ENCODE measurements around the gene SLC44A3.
A peak's percentile ranks its signal among the peaks of the same experiment; 100 is the strongest.

Gene SLC44A3

DNA sequence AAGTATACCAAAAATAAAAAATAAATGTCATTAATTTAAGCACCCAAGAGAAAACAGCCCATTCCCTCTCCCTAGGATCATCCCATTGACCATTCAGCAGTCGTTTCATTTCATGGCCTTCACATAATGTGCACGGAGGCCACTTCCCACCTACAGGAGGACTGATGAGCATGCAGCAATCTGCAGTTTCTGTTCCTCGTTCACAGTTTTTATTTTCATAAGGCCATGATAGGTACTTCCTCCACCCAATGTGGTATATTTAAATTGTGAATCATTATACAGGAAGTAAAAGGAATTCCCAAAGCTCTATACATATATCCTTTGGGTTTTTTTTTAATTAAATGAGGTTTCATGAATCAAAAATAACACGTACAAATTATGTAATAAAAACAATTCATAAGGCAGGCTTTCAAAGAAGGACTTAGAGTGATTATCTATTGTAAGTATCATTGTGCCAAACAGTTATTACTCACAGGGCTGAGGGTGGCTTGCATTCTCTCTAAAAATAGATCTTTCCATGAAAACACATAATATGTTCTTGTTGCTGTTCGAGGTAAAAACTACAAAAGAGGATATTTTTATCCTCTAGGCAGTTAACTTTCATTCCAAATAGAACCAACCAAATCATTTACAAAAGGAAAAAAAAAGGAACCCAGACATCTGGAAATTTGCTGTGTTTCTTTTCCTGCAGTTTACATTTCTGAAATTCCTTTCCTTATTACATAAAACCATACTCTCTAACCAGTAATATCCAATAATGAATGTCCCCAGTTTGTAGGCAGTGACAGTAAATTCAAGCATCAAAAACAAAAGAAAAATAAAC, 27.5 kb upstream of the SLC44A3 start:
- no peaks in the 10 kb centered on the region for H3K36me3 Mint-ChIP-seq (ENCODE audit: low read depth)
- H3K27me3 Mint-ChIP-seq: no peaks in the 10 kb centered on the region
- no peak overlapping the region for H3K4me3 Mint-ChIP-seq
- H3K27ac Mint-ChIP-seq: peak overlapping the region; percentile 13
- H3K4me1 Mint-ChIP-seq (ENCODE audit: low read depth): peaks cover 34% of the 10 kb centered on the region
- intact Hi-C loops (cut with micrococcal nuclease): loop anchor here (10.0 kb wide), 2 partner anchors 58 to 178 kb away; no protein-coding TSS in a partner anchor
- no peaks in the 10 kb centered on the region for H3K9me3 Mint-ChIP-seq

DNA sequence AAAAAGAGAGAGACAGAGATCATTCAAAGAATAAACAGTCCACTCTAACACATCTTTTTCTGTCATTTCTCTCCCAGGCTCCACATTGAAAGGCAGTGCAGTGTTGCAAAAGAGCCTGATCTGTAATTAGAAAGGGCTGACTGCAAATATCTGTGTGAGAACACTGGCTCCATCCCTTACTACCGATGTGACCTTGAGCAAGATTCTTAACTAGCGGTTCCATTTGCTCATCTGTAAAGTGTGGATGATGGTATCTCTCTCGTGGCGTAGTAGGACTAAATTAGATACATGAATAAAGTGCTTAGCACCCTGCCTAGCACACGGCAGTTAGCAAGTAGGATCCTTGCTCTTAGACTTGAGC, 26.9 kb upstream of the SLC44A3 start:
- H3K27ac Mint-ChIP-seq: peak overlapping the region; percentile 13
- intact Hi-C loops (cut with micrococcal nuclease): loop anchor here (10.0 kb wide), 2 partner anchors 58 to 178 kb away; no protein-coding TSS in a partner anchor
- peaks cover 40% of the 10 kb centered on the region for H3K4me1 Mint-ChIP-seq (ENCODE audit: low read depth)
- no peaks in the 10 kb centered on the region for H3K9me3 Mint-ChIP-seq
- no peaks in the 10 kb centered on the region for H3K36me3 Mint-ChIP-seq (ENCODE audit: low read depth)
- no peaks in the 10 kb centered on the region for H3K27me3 Mint-ChIP-seq
- H3K4me3 Mint-ChIP-seq: no peak overlapping the region

DNA sequence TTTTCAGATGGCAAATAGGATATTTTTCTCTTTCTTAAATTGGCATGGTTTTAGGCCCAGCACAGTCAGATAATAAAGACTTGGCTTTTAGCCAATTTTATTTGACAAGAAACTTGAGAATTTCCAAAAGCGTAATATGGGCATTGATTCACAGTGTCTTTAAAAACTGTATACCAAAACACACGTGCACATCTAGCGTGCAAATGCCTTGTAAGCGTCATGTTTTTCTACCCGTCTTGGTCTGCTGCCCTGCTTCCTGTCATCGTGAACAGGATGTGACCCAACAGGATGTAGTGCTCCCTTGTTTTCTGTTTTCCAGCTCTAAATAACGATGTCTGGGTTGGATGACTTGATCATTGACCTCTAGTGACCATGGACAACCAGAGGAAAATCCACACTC, 24.7 kb upstream of the SLC44A3 start:
- intact Hi-C loops (cut with micrococcal nuclease): loop anchor here (10.0 kb wide), 2 partner anchors 61 to 181 kb away; no protein-coding TSS in a partner anchor

DNA sequence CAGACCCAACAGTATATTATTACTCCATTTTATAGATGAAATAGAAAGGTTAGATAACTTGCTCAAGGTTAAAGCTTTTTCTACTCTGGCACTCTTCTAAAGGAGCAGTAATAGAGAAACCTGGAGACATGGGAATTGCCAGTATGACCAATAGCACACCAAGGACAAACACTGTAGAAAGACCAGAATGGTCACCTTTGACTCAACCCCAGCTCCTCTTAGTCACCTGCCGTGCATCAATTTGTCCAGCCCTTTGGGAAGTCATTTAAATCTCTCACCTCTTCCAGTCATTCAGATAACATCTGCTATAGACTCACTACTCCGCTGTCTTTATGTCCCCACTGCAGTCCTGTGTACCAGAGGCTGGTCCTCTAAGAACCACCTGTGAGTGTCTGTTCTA, 23.9 kb upstream of the SLC44A3 start:
- H3K4me3 Mint-ChIP-seq: no peak overlapping the region
- H3K4me1 Mint-ChIP-seq (ENCODE audit: low read depth): peaks cover 50% of the 10 kb centered on the region
- H3K27ac Mint-ChIP-seq: no peak overlapping the region
- H3K27me3 Mint-ChIP-seq: no peaks in the 10 kb centered on the region
- no peaks in the 10 kb centered on the region for H3K36me3 Mint-ChIP-seq (ENCODE audit: low read depth)
- intact Hi-C loops (cut with micrococcal nuclease): loop anchor here (10.0 kb wide), 2 partner anchors 61 to 181 kb away; no protein-coding TSS in a partner anchor
- H3K9me3 Mint-ChIP-seq: no peaks in the 10 kb centered on the region

More for the DNA sequence above, 24.7 kb upstream of the SLC44A3 start:
- Mint-ChIP-seq H3K27me3 (no peaks in the 10 kb centered on the region), H3K4me3 (no peak overlapping the region), H3K36me3 (ENCODE audit: low read depth) (no peaks in the 10 kb centered on the region), H3K27ac (no peak overlapping the region), H3K9me3 (no peaks in the 10 kb centered on the region), H3K4me1 (ENCODE audit: low read depth) (peaks cover 50% of the 10 kb centered on the region)

DNA sequence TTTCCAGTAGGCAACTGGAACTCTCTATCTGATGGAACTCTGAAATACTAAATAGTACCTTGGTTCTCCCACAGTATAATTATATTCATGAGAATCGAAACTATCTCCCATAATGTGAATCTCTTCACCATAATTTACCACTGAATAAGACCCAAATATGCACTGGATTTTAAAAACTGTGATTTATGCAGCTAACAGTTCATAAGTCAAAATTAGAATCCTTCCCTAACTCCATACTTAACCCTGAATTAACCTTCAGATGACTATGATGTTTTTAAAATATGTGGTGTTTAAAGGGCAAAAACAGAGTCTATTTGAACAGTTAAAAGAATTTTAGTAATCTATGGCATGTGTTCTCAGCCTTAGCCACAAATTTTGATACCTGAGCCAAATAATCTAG, 22.9 kb upstream of the SLC44A3 start:
- H3K27me3 Mint-ChIP-seq: no peaks in the 10 kb centered on the region
- H3K4me1 Mint-ChIP-seq (ENCODE audit: low read depth): peaks cover 52% of the 10 kb centered on the region
- no peak overlapping the region for H3K4me3 Mint-ChIP-seq
- intact Hi-C loops (cut with micrococcal nuclease): loop anchor here (10.0 kb wide), 2 partner anchors 62 to 182 kb away; no protein-coding TSS in a partner anchor
- no peak overlapping the region for H3K27ac Mint-ChIP-seq
- H3K36me3 Mint-ChIP-seq (ENCODE audit: low read depth): no peaks in the 10 kb centered on the region
- H3K9me3 Mint-ChIP-seq: no peaks in the 10 kb centered on the region

DNA sequence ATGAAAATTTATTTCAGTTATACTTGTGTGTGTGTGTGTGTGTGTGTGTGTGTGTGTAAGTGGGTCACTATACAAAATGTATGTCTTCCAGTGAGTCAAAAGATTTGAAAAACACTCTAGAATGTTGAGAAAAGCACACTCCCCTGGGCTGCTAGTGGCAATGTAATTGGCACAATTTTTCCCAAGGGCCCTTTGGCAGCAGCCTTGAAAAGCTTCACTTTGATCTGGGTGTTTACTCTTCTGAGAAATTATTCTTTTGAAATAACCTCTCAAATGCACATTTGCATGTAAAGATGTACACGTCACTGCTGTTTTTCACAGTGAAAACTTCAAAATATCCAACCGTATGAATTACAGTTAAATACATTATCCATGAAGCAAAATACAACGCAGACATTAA, 22.1 kb upstream of the SLC44A3 start:
- H3K9me3 Mint-ChIP-seq: no peaks in the 10 kb centered on the region
- H3K4me1 Mint-ChIP-seq (ENCODE audit: low read depth): peaks cover 51% of the 10 kb centered on the region
- no peak overlapping the region for H3K4me3 Mint-ChIP-seq
- intact Hi-C loops (cut with micrococcal nuclease): loop anchor here (10.0 kb wide), 2 partner anchors 63 to 183 kb away; no protein-coding TSS in a partner anchor
- H3K27ac Mint-ChIP-seq: no peak overlapping the region
- no peaks in the 10 kb centered on the region for H3K36me3 Mint-ChIP-seq (ENCODE audit: low read depth)
- H3K27me3 Mint-ChIP-seq: no peaks in the 10 kb centered on the region

DNA sequence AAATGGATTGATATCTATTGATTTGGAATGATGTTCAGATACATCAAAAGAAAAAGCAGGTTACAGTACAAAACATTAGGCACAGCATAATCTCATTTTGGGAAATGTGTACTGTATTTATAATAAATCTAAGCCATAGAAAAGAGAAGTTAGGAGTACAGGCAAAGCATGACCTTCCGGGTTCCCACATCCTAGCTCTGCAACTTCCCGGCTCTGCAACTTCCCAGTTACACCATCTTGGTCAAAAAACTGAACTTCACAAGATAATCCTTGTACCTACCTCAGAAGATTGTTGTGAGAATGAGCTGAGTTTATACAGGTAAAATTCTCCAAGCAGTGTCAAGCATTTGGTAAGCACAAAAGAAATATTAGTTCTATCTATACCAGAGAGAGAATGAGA, 21.7 kb upstream of the SLC44A3 start:
- no peak overlapping the region for H3K27ac Mint-ChIP-seq
- no peaks in the 10 kb centered on the region for H3K36me3 Mint-ChIP-seq (ENCODE audit: low read depth)
- H3K27me3 Mint-ChIP-seq: no peaks in the 10 kb centered on the region
- no peak overlapping the region for H3K4me3 Mint-ChIP-seq
- no peaks in the 10 kb centered on the region for H3K9me3 Mint-ChIP-seq
- peaks cover 47% of the 10 kb centered on the region for H3K4me1 Mint-ChIP-seq (ENCODE audit: low read depth)
- intact Hi-C loops (cut with micrococcal nuclease): loop anchor here (10.0 kb wide), 2 partner anchors 64 to 184 kb away; no protein-coding TSS in a partner anchor

DNA sequence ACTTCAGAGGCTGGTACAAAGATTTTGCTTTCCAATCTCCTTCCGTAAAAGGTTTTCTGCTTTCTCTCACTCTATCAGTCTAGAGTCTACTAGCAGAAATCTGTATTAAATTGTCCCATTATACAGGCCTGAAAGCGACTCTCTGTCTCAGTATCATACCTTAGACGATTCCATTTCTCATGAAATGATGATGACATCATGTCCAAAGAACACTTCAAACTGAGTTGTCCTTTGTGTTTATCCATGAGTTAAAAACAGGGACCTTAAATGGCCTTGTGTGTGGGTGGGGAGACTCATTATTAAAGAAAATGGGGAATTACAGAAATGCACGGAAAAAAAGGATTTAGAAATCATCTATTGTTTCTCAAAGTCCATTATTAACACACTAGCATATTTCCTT, 21.0 kb upstream of the SLC44A3 start:
- intact Hi-C loops (cut with micrococcal nuclease): loop anchor here (10.0 kb wide), 2 partner anchors 64 to 184 kb away; no protein-coding TSS in a partner anchor
- peaks cover 45% of the 10 kb centered on the region for H3K4me1 Mint-ChIP-seq (ENCODE audit: low read depth)
- no peaks in the 10 kb centered on the region for H3K36me3 Mint-ChIP-seq (ENCODE audit: low read depth)
- no peak overlapping the region for H3K4me3 Mint-ChIP-seq
- H3K27ac Mint-ChIP-seq: no peak overlapping the region
- no peaks in the 10 kb centered on the region for H3K9me3 Mint-ChIP-seq
- H3K27me3 Mint-ChIP-seq: no peaks in the 10 kb centered on the region

DNA sequence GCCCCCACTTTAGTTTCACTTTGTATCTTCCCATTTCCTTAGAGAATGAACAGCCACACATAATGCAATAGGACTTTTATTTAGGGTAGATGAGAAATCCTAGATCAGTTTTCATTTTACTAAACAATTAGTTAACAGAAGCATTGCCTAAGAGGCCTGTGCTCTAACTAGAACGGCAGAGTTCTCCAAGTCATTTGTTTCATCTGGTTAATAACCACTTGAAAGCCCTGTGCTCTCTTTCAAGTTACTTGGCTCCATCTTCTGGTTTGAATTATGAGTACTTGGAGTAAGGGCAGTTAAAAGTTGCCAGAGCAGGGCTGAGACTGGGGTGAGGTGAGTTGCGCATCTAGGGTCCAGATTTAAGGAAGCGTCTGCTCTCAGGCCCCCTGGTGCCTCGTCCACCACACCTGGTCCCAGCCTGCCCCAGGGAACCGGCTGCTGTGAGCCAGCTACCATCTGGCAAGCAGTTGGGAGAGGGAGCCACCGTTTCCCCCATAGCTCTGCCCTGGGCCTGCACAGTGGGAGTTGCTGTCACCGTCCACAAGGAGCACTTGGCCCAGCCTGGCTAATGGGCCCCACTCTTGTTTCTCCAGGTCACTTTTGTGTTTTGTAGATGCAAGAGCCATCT, 18.1 kb upstream of the SLC44A3 start:
- Mint-ChIP-seq H3K36me3 (ENCODE audit: low read depth) (no peaks in the 10 kb centered on the region), H3K27ac (no peak overlapping the region), H3K4me1 (ENCODE audit: low read depth) (peaks cover 45% of the 10 kb centered on the region), H3K27me3 (no peaks in the 10 kb centered on the region), H3K9me3 (no peaks in the 10 kb centered on the region), H3K4me3 (peak overlapping the region; percentile 42)
- intact Hi-C loops (cut with micrococcal nuclease): no loop called here

DNA sequence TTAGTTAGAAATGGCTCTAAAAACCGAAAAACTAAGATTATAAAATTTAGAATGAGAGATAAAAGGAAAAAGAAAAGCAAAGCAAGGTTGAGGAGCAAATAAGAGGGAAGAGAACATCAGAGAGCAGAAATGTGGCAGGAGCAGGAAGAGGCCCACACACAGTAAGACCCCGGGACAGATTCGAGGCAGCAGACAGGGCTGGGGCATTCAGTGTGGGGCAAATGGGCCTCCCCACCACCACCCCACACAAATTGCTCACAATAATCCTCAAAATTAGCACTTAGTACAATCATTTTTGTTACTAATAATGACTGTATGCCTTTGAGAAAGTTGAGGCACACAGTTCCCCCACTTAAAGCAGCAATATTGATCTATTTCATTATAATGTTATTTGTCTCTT, 17.1 kb upstream of the SLC44A3 start:
- no peak overlapping the region for H3K4me3 Mint-ChIP-seq
- H3K27me3 Mint-ChIP-seq: no peaks in the 10 kb centered on the region
- no peaks in the 10 kb centered on the region for H3K36me3 Mint-ChIP-seq (ENCODE audit: low read depth)
- no peak overlapping the region for H3K27ac Mint-ChIP-seq
- intact Hi-C loops (cut with micrococcal nuclease): no loop called here
- peaks cover 39% of the 10 kb centered on the region for H3K4me1 Mint-ChIP-seq (ENCODE audit: low read depth)
- no peaks in the 10 kb centered on the region for H3K9me3 Mint-ChIP-seq

DNA sequence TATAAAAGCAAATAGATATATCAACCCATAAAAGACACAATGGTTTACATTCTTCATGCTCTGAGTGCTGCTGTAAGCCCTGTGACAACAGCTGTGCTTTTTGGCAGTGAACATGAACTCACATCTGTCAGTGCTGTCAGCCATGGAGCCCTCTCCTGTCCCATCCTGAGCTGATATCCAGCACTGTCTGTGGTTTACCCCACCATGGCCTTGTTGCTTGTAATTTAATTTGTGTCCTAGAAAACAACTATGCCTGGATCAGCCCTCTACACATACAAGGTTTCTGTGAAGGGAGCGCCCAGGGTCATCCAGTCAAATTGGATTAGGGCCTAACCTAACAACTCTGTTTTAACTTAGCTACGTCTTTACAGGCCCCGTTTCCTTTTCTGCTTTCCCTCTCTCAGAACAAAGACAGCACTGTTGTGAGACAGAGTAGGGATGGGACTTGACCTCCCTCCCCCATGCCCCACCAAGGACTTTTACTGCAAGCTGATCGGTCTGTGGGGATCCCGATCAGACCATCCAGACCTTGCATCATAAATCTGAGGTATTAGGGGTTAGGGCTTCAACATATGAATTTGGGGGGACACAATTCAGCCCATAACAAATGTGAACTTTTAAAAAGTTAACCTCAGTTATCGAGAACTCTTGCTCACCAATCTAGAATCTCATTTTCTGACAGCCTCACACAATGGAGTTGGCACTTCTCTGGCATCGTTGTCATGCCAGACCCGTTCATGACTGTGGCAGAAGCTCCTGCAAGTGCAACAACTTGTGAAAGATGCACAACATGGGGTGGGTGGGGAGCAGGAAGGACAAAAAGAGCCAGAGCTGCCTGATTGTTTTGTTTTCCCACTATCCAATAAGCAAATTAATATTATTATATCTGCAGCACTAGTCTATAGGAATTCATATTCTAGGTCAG, 16.4 kb upstream of the SLC44A3 start:
- Mint-ChIP-seq H3K4me3 (no peak overlapping the region), H3K27ac (no peak overlapping the region), H3K27me3 (no peaks in the 10 kb centered on the region), H3K4me1 (ENCODE audit: low read depth) (peaks cover 32% of the 10 kb centered on the region), H3K9me3 (no peaks in the 10 kb centered on the region), H3K36me3 (ENCODE audit: low read depth) (no peaks in the 10 kb centered on the region)
- intact Hi-C loops (cut with micrococcal nuclease): no loop called here

DNA sequence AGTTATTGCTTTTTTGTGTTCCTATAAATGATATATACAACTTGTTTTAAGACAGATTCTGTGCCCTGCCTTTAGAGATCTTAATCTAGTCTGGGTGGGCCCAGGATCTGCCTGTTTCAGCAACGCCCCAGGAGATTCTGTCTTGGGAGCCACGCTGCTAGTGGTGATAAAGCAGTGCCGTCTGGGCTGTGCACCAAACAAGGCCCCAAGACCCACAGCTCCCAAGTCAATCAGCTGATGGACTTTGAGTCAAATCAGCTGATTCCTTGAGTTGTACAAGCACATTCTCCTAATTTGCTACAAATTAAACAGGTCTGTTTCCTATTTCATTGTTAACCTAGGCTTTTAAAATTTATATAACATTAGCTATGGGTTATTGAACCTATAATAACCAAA, 15.7 kb upstream of the SLC44A3 start:
- Mint-ChIP-seq H3K27ac (no peak overlapping the region), H3K27me3 (no peaks in the 10 kb centered on the region), H3K4me3 (no peak overlapping the region), H3K36me3 (ENCODE audit: low read depth) (no peaks in the 10 kb centered on the region), H3K4me1 (ENCODE audit: low read depth) (peaks cover 27% of the 10 kb centered on the region), H3K9me3 (no peaks in the 10 kb centered on the region)
- intact Hi-C loops (cut with micrococcal nuclease): no loop called here

DNA sequence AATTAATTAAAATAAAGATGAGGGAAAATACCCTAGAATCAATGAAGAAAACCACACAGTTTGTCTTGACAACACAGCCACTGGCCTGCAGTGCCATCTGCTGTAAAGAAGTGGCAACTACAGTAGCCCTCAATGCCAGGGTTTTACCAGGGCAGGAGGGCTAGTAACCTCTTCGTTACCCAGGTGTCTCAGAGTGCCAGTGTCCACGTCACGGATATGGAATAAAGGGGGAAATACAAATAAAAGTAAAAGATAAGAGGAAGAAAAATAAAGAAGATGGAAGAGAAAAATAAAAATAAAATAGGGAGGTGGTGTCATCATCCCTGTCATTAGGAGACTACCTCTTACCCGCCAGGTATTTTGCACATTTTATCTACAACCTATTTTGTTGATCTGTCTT, 14.2 kb upstream of the SLC44A3 start:
- peaks cover 27% of the 10 kb centered on the region for H3K4me1 Mint-ChIP-seq (ENCODE audit: low read depth)
- no peaks in the 10 kb centered on the region for H3K36me3 Mint-ChIP-seq (ENCODE audit: low read depth)
- H3K27ac Mint-ChIP-seq: no peak overlapping the region
- H3K27me3 Mint-ChIP-seq: no peaks in the 10 kb centered on the region
- H3K9me3 Mint-ChIP-seq: no peaks in the 10 kb centered on the region
- H3K4me3 Mint-ChIP-seq: no peak overlapping the region
- intact Hi-C loops (cut with micrococcal nuclease): loop anchor here (1.0 kb wide), 2 partner anchors 284 to 325 kb away; no protein-coding TSS in a partner anchor

All from dendritic cell treated with granulocyte-macrophage colony-stimulating factor and Interleukin-4, amounts not matched to agents 40 ng/mL and 50 ng/mL, for 4 days (primary cell).